GM19455 (cell line): ENCODE data around the gene ASCC3.

Experiments
- ATAC-seq: cut with Tn5 transposase; IDR thresholded peaks from one replicate; pipeline ENCODE4 v1.9.1; 2021; ENCODE audit not compliant: unreplicated experiment

ASCC3 gene

DNA sequence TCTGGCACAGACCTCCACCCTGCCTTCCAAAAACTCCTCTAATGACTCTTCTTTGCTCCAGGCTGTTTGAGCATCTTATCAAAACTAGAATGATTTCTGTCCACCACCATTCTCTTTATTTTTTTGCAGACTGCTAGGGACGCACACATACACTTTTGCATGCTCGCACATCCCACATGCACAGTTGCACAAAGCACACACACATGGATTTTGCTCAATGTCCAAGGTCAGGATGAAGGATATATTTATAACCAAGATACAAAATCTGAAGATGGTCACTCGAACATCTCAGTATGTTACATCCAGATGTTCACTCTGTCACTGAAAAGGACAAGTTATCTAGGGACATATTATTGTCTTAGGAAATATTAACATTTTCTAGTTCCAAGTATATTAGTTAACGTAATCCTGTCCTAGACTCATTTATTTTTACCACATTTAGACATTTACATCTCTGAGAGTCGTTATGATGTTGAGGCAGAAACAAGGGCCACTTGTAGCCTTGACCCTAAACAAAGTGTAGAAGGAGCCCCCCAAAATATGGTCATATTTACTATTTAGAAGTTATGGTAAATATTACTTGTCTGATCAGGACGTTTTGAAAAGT, 413.0 kb downstream of the ASCC3 start:
- no peak for ATAC-seq

DNA sequence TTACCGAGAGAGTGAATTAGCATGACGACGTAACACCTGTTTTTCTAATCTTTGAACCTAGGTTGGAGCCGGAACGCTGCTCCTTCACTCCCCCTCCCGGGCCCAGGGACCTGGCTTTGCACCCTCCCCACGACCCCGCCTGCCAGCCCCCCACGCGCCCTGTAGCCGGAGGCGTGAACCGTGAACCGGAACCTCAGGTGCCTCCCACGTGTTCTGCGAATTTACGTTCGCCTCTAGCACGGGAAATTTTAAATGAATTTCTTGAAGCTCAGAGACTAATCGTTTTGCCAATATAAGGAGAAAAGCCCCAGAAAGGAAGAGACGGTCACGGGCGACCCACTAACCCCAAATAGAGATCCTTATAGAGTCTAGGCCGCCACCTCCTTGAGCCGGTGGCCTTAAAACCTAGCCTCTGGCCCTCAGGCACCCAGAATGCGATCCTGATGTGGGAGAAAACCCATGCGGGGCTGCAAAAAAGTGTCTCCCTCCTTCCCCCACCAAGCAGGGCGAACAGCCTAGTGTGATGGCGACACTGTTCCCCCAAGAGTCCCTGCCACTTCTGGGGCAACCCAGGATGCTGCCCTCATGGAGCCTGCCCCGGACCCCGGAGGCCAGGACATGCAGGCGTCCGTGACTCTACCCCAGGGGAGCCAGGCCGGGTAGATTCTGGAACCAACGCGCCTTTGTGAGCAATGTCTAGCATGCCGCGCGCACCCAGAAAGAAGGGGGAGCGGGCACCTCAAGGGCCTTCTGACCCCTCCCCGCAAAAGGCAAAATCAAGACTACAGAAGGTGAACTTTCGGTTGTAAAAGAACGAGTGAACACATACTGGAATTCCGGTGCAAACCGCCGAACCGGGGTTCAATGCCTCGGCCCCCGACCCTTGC, 413.8 kb downstream of the ASCC3 start:
- ATAC-seq, result no peak

DNA sequence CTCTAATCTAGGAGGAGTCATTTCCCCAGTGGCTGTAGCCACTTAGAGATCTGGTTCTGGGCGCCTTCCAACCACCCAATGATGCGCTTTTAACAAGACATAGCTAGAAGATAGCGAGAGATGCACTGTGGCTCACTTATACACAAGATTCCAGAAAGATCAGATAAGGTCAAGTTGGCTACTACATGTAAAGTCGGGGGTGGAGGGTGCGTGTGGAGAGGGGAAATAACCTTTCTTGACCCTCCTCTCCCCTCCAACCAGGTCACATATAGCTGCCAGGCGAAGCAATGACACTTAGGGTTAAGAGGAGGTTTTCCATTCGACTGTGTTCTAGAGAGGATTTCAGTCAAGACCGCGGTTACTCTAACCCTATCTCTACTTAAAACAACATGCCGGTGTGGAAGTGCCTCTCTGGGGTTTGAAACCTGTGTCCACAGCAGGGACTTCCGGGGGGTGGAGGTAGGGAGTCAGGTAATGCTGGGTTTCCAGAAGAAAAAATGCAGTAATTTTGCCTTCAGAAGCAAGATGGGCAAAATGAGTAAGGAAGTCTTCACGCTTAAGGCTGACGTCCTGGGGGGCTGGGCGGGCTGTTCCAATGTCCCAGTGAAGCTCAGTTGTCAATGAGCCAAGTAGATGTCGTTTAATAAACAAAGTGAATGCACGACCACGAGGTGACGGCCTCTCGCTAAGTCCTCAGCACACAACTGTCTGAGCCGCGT, 414.6 kb downstream of the ASCC3 start:
- no peak for ATAC-seq

DNA sequence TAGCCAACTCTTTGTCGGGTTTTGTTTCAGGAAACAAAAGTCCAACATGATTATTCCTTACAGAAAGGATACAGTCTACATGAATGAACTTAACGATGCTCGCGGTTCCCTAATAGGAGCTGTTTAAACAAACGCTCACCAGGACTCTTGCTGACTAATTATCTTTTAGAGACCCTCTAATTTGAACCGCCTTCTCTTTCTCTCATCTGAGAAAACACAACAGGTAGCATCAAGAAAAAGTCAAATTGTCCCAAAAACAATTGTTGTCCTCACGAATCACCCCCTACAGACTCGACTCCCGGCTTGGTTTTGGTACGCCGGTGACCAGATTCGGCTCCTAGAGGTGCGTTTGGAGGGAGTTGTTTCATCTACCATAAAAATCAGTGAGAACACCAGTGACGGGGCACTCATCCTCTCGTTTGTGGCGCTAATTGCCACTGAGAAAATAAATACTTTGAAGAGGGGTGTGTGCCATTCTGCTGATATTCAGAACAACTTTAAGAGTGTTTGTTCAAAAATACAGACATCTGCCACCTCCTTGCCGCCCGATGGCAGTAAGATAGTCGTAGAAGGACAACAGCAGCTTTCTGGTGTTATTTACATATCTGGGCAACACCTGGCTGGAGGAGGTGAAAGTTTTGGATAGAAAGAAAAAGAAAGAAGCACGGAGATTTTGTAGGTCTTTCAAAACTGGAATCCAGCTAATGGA, 415.3 kb downstream of the ASCC3 start:
- ATAC-seq, result no peak

DNA sequence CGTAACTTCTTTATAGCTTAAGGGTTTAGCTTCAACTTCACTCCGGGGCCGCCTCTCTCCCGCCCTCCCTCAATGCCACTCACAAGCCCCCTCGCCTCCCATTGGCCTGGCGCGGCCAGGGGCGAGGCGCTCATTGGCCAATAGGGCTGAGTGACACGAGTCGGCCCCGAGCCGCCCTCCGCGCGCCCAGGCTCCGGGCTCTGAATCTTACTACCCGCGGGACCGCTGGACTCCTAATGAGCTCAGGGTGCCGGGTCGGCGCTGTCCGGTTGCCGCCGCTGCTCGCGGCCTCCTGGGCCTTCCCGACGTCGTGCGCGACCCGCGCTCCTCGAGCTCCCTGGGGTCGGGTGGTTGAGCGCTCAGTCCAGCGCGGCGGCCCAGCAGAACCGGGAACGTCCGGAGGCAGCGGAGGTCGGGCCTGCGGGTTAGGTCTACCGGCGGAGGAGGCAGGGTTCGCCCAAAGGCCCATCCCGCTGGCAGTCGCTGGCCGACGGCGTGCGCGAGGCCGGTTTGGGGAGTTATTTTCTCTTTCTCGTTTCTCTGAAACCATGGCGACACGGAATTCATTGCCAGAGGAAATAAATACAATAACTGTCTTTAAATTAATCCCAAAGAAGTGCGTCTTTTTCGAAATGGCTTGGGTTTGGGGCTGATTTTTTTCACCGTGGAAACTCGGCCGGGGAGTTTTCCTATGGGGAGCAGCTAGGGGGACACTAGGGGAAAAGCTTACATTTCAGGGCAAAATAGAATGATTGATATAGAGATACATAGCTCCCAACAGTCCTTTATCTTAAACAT, 416.0 kb downstream of the ASCC3 start, which contains the start of gene SIM1:
Gene SIM1 (minus strand): TSS at position 19 of the 798 bp plus-strand sequence. CDS start 1,453 bp downstream, outside the sequence.
- ATAC-seq, result no peak

DNA sequence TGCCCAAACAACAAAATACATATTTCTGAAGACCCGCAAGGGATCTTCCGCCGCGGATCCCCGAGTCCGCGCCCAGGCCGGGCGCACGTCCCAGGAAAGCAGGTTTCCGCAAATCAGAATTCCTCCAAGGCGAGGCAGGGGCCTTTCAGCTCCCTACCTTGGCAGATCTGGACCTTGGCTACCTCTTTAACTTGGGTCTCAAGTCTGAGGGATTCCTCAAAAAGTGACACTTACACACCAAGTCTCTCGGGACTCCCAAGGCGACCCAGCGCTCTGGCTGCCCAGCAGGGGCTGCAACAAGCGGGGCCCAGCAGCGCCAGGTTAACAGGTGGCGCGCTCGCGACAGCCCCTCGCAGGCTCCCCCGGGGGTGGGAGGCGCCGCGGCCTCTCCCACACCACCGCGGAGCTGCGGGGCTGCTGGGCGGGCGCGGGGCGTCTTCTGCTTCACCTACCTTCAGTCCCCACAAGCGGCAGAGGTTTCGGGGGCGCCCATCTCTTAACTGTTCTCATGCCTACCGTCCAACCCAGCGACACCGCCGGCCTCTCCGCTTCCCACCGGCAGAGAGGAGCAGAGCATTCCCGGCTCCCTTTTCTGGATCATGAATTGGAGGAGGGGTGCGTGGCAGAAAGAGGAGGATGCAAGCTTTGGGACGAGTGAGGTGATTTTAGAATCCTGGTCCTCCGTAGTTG, 416.8 kb downstream of the ASCC3 start:
- no peak for ATAC-seq

DNA sequence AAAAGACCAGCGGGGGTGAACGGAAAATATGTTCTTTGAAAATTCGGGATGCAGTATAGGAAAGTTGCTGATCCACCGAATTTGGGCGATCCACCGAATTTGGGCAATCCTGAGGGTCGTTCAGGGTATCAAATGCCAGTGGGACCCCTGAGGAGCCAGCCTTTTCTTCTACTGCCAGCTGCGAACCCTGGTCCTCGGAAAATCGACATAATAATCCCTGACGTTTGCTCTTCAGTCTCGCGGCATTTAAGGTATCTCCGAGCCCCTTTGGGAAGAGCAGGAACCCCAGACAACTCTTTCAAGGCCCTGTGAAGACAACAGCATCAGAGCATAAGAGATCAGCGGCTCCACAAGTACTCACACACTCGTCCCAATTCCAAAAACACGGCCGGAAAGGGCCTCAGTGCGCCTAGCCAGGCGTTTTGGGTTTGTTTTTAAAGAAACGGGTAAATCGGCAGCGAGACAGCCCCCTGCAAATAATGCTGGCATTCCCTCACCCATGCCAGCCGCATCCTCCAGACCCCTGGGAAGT, 417.4 kb downstream of the ASCC3 start:
- no peak for ATAC-seq

DNA sequence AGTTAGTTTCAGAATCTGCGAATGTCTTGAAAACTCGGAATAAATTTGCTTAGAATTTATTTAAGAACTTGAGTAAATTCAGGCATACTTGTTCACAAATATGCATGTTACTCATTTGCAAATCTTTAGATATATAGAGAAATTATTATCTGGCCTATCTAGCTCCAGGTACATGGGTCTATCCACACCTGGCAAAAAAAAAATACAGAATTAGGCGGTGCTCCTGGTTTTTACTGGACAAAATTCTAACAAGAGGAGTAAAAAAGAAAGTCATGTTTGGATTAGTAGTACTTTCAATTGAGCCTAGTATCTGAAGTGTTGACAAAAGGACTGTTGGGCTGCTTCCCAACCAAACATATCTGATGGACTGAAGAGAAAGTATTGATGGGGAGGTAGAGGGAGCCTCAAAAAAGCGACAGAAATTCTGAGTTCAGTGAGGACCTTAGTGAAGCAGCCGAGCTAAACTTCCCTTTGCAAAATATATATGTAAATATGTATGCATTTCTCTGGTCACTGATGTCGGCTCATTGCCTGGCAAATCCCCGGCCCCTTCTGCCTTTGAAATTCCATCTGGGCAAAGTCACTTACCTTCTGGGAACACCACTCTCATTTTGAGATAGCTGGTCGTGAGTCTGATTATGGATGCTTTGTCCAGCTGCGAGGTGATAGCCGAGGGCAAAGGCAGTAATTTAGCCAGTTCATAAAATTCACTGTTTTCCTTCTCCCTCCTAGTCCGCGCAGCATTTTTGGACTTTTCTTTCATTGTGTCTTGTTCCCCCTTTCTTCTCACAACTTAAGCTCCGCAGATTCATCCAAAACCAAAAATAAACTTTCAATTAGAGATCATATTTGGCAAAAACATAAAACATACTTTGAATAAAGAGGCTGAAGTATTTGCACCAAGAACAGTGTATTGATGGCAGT, 418.2 kb downstream of the ASCC3 start:
- no peak for ATAC-seq

DNA sequence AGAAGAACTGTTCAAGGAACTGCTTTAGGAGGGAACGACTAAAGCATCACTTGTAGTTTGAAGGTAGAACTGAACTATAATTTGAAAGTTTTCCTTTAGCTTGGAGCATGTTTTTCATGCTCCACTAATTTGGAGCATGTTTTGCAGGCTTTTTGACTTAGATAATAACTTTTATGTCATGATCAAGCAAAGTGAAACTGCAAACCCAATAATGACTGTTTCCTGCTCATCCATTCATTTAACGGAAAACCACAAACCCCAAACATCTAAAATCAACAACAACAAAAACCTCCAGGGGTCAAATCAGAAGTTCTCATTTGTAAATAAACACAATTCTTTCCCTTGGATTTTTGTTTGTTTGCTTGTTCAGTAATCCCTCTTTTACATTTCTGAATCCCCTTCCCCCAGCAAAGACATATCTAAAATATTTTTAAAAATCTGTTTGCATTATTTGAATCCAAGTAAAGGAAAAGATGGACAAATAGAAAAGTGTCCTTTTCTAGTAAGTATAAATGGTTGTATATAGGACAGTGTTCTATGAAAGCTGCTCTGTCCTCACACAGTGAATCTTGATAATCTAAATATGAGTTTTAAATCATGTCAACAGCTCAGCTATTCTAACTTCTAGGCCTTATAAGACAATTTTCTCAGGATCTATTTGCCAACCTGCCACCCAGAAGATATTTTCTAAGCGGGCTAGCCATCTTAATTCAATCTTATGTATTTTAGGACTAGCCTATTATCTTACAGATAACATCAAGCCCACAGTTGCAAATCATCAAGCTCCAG, 419.0 kb downstream of the ASCC3 start:
- ATAC-seq, result no peak

DNA sequence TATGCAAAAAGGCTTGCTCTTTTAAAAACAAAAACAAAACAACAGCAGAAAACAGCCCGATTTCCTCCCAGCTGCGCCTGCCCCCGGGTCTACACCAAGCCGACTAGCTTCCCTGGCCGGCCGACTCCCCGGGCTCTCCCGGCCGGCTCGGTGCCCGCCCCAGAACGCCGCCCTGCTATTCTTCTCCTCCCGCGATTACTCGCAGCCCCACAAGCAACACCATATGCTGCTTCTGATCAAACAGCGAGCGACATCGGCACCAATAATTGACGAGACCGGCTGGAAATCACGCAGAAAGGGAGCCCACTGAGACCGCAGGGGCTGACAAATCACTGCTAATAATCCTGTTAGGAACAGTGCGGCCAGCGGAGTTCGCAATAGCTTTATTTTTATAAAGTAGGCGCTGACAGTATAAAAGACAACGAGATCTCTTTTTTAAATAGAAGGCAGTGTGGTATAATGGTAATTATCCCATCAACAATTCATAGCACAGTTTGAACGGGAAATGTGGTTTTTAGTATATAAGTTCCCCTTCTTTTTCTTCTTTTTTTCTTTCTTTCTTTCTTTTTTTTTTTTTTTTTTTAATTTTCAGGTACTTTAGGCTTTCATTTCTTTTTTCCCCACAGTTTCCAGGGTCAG, 419.7 kb downstream of the ASCC3 start:
- ATAC-seq, result no peak

DNA sequence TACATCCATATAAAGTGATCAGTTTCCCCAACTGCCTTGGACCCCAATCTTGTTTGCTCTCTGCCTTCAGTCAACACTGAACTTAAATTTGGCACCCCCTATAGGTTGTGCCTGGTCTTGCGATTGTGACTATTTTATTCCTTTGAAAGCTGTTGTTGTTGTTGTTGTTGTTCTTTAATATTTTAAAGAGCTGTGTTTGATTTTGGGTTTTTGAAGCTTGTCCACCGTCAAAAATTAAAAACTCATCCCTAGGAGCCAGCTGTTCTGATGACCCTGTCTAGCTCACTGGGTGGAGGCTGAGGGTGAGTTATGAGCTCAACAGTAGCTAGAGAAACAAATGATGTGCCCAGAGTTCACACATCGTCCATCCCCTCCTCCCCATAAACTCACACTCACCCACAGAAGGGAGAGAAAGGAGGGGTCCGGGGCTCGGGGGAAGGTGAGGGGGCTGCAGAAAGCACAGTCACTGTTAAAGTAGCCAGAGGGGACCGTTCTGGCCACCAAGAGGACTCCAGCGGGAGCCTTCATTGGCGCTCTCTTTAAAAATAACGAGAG, 420.4 kb downstream of the ASCC3 start:
- no peak for ATAC-seq

DNA sequence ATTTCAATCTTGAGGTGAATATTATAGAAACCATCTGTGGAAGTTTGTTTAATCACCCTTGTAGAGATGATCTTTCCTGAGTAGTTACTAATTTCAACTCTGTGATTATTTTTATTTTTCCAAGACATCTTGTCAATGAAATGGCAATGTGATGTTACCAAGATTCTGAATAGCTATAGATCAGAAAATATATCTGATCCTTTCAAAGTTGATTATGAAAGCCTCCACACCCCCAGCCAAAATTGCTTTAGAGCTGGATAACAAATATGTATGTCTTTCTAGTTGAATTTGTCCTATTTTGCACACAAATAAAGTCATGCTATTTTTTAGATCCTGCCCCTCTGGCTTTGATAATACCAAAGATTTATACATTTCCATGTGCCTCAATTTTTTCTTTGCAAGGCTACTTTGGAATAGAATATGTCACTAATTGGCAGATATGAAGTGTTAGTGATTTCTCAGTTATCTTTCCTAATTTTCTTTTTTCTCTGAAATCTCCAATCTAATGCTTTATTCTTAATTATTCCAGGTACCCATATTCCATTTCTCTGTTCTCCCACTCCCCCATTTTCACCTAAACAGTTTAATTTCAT, 421.4 kb downstream of the ASCC3 start:
- ATAC-seq, result no peak

DNA sequence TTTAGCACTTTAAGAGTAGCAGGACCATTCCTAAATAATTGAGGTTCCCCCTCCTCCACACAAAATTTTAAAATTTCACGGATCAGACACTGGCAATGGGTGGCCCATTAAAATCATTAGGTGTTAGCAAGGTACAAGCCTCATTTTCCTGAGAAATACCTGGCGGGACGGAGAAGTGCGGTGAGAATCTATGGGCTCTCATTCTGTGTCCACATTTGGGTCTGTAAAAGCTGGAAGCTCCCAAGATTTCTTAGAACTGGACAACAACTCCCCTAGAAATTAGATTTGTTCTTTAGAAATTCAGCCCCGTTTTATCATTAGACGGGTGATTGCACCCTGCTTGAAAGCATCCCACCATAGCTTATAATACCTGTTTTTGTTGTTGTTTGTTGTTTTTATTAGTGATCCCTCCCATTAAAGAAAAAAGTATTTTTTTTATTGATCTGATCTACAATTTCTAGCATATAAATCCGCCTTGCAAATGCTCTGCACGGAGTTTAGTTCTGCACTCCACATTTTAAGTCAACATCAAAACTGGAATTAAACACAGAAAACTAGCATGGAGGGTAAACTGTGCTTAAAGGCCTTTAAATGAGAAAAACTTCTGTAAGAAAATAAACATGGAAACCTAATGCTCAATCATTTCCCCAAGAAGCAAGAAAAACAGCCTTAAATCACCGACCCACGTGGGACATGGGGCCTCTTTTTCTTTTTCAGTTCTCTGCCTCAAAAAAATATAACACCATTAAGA, 422.1 kb downstream of the ASCC3 start:
- no peak for ATAC-seq
